ENCODE data around the gene FREM2. TPM values are rescaled to one million over a fixed set of nuclear protein-coding genes. Genes with fewer than 3 reads are reported as not detected.

FREM2 gene
- total and polyA plus RNA-seq, 2 donors (not counting 3 experiments of a cell fraction or from before 2014, with no cell fraction given): under 0.01 TPM; not detected in 1

DNA sequence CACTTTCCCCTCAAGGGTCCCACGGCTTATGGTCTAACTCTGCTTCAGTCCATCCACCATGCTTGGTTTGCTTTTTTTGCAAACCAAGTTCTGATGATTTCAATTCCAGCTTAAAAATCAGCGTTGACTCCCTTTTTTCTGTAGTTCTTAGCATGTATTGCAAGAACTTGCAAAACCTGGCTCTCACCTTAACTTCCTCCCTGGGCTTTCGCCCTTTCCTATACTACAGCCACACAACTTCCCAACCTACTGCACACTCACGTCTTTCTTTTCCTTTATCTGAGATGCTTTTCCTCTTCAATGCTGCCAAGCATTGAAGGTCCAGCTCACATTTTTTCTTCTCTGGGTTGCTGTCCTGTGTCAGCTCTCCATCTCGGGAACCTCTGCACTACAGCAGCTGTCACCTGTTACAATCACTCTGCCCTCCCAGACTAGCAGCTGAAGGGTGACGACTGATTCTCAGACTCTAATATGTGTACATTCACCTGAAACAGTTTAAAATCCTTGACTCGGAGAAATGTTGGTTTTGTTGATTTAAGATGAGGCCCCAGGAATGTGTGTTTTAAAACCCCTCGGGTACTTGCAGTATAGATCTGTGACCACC, 143.7 kb downstream of the FREM2 start:
- BruUV-seq (replicated peaks): no TSS peak
- Histone ChIP-seq H2AFZ (ENCODE audit: low read depth, low read length) (no peak overlapping the region), H3K4me2 (ENCODE audit: insufficient read depth, low read length) (no peak overlapping the region), H3K9ac (replicated peaks; ENCODE audit: extremely low read depth, insufficient read depth, low read length) (no peak overlapping the region), H3K9me3 (replicated peaks; ENCODE audit: control insufficient read depth, insufficient read depth, low read length) (no peaks in the 10 kb centered on the region), H3K36me3 (ENCODE audit: control insufficient read depth in 2 of 2, extremely low read depth in 1 of 2, insufficient read depth in 2 of 2, low read length in 2 of 2) (no peaks in the 10 kb centered on the region), H3K9me1 (replicated peaks; ENCODE audit: control insufficient read depth, extremely low read depth, insufficient read depth, low read length) (no peaks in the 10 kb centered on the region), H4K20me1 (replicated peaks; ENCODE audit: control insufficient read depth, extremely low read depth, insufficient read depth, low read length) (no peaks in the 10 kb centered on the region), H3K79me2 (ENCODE audit: control insufficient read depth, insufficient read depth, low read length) (no peaks in the 10 kb centered on the region), H3K27me3 (ENCODE audit: control insufficient read depth in 2 of 2, insufficient read depth in 2 of 2, low read length in 2 of 2) (no peaks in the 10 kb centered on the region), H3K4me1 (ENCODE audit: control insufficient read depth, extremely low read depth, insufficient read depth, low read length) (no peaks in the 10 kb centered on the region), H3K4me3 (replicated peaks in 1 of 3; ENCODE audit: insufficient read depth in 1 of 3, low read depth in 1 of 3, low read length in 3 of 3) (no peak overlapping the region), H3K27ac (ENCODE audit: insufficient read depth, low read depth, low read length) (no peak overlapping the region)
- TF ChIP-seq, protein P1, sequence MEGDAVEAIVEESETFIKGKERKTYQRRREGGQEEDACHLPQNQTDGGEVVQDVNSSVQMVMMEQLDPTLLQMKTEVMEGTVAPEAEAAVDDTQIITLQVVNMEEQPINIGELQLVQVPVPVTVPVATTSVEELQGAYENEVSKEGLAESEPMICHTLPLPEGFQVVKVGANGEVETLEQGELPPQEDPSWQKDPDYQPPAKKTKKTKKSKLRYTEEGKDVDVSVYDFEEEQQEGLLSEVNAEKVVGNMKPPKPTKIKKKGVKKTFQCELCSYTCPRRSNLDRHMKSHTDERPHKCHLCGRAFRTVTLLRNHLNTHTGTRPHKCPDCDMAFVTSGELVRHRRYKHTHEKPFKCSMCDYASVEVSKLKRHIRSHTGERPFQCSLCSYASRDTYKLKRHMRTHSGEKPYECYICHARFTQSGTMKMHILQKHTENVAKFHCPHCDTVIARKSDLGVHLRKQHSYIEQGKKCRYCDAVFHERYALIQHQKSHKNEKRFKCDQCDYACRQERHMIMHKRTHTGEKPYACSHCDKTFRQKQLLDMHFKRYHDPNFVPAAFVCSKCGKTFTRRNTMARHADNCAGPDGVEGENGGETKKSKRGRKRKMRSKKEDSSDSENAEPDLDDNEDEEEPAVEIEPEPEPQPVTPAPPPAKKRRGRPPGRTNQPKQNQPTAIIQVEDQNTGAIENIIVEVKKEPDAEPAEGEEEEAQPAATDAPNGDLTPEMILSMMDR (IDR thresholded peaks at IDR 0.05; ENCODE audit: extremely low read depth in 1 of 2, insufficient read depth in 1 of 2, low read depth in 1 of 2, low read length in 2 of 2): no peak
- TF ChIP-seq MYC (IDR thresholded peaks at IDR 0.05; ENCODE audit: low read depth, low read length) (no peak), JUN (IDR thresholded peaks at IDR 0.05; ENCODE audit: borderline replicate concordance, insufficient read depth, insufficient read length, low read depth) (no peak), POLR2AphosphoS5 (IDR thresholded peaks at IDR 0.05; ENCODE audit: insufficient read depth, low read depth, low read length) (no peak), POLR2A (IDR thresholded peaks at IDR 0.05; ENCODE audit: low read depth, low read length) (no peak), EZH2 (IDR thresholded peaks at IDR 0.05; ENCODE audit: borderline replicate concordance, low read depth, low read length, severe bottlenecking) (no peak), FOS (IDR thresholded peaks at IDR 0.05; ENCODE audit: borderline replicate concordance, insufficient read depth, low read length) (no peak), GATA2 (IDR thresholded peaks at IDR 0.05; ENCODE audit: insufficient read depth, insufficient read length, low read depth, low read length) (no peak)
- TF ChIP-seq, protein P2, sequence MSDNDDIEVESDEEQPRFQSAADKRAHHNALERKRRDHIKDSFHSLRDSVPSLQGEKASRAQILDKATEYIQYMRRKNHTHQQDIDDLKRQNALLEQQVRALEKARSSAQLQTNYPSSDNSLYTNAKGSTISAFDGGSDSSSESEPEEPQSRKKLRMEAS (IDR thresholded peaks at IDR 0.05; ENCODE audit: insufficient read depth, insufficient read length): no peak
- intact Hi-C loops (cut with micrococcal nuclease): no loop called here
- CTCF ChIA-PET: no interaction called here
- dilution Hi-C loops (cut with MboI; ENCODE audit: extremely low pct_ligation_motif_present, low sequenced_read_pairs): no loop called here
- DNase-seq (ENCODE audit: low read depth, low spot score) (no peak), FAIRE-seq (no peak)
- POLR2A ChIA-PET: no interaction called here

All from endothelial cell of umbilical vein (primary cell).